CD4-positive, alpha-beta T cell treated with Interleukin-2 at 100 ng/mL for 4 hours (primary cell): ENCODE data around the gene CDC45.

Source experiments
- DNase-seq: peaks from one replicate; pipeline ENCODE4 v3.0.0-alpha.2; 2020; ENCODE audit warnings: low spot score

Gene CDC45

DNA sequence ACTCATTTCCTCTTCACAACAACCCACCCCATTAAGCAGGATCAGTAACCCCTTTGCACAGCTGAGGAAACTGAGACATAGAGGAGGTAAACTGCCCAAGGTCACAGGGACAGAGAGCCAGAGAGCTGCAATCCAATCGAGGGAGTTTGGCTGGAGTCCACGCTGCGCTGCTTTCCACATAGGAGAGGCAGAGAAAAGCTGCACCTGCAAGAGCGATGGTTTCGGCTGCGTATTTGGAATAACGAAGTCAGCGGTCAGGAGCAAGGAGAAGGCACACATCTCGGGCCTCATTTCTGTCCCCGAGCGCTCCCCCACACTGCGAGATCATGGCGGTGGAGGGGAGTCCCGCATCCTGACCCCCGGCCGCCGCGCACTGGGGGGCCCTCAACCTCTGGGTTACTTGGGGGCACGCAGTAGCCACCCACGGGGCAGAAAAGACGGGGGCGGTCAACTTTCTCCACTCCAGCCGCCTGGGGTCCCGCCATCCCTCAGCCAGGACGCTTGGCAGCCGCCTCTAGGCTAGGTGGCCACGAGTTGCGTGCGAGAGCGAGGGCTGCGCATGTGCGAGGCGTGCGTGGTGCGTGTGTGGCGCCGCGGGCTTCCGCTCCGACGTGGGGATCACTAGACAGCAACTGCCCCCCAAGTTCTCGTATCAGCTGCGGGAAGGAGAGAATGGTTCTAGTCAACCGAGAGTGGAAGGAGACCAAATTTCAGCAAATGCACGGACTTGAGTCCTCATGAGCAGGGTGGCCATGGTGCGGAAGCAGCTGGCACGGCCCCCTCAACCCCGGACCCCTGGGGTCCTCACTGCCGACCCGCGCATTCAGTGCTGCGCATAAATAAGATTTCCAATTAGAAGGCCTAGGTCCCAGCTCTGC lies 86.8 kb downstream of the CDC45 start:
- no peak for DNase-seq

DNA sequence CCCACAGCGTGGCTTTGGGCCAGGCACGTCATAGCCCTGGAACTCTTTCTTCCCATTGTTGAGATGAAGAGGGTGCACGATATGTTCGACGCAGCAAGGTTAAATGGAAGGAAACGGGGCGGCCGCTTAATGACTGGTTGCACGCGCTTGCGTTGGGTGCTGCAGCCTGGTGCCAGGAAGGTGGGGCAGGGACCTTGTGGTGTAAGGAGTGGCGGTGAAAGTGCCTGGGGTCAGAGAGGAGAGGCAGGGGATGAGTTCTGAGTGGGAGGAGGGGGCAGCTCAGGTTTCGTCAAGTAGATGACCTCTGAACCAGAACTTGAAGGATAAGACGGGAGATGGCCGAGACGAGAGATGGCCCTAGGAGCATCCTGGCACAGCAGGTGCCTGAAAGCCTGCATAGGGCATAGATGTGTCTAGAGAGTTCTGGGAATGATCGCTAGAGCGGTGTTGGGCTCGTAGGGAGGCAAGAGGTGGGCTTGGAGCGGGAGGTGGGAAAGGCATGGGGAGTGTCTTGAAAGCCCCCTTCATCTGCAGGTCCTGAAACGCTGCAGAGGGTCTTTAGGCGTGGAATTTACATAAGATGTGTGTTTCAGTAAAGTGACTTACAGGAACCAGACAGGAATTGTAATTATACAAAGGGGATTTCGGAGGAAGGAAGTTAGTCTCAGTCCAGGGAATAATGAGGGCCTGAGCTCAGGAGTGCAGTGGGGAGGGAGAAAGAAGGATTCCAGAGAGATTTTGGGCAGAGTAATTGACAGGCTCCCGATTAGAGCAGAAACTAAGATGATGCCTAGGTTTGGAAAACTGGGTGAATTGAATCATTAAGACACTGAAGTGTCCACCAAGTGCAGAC lies 87.7 kb downstream of the CDC45 start:
- DNase-seq: no peak

DNA sequence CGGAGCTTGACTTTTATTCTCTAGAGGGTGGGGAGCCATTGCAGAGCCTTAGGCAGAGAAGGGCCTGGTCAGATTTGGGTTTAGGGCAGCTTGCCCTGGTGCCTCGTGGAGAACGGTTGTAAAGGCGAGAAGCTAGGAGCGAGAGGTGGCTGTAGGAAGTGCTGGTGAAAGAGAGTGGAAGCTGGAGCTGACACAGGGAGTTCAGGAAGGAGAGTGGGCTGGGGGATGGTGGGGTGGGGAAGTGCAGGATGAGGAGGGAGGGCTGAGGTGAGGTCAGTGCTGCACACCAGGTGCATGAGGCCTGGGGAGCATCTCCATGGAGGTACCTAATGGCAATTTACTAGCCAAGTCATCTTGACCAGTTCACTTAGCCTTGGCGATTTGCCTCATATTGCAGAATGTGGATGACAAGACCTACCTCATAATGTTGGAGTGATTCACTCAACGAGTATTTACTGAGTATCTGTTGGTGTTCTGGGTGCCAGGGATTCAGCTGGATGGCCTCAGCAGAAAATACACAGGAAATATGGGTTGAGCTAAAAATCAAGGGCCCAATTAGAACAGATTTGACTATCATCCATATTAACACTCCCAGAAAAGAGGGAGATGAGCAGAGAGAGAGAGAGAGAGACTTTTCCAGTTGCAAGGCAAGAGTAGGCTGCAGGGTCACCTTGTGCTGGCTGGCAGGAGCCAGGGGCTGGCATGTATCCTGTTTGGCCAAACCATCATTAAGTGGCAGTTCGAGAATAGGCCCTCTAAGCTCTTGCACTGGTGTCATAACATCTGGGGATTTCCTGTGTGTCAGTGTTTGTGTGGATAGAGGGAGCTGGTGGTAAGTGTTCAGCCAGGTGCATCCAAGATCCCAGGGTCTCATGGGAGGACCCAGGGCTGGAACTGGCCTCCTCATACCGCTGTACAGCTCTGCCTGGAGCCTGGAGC lies 88.9 kb downstream of the CDC45 start:
- no peak for DNase-seq

DNA sequence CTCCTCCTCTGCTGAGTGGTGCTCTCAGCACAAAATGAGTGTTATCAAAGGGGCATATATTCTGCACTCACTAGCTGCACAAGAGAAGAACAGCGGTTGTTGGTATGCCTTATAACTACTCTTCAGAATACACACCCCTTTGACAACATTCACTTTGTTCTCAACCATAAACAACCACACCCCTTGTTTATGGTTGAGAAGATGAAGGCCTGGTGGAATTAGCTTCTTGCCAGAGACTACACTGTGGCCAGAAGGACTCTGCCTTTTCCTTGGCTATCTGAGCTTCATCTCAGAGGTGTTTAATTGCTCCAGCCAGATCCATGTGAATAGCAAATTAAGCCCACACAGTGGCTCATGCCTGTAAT lies 89.5 kb downstream of the CDC45 start:
- DNase-seq: no peak

DNA sequence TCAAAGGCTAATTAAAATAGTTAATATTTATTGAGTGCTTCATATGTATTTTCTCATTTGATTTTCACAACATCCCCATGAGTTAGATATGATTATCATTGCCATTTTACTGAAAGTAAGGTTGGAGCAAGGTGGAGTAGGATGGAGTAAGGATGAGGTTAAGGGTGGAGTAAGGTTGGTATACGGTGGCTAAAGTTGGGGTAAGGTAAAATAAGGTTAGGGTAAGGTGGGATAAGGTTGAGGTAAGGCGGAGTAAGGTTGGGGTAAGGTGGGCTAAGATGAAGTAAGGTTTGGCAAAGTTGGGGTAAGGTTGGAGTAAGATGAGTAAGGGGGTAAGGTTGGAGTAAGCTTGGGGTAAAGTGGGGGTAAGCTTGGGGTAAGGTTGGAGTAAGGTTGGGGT lies 90.3 kb downstream of the CDC45 start:
- DNase-seq: no peak
